Measurements from ENCODE around the gene DOK6. TPM values are rescaled to one million over a fixed set of nuclear protein-coding genes. Genes with fewer than 3 reads are reported as not detected.

Gene DOK6
- total and polyA plus RNA-seq, 2 experiments from 2014 or later, result 0.29 to 0.42 TPM

DNA sequence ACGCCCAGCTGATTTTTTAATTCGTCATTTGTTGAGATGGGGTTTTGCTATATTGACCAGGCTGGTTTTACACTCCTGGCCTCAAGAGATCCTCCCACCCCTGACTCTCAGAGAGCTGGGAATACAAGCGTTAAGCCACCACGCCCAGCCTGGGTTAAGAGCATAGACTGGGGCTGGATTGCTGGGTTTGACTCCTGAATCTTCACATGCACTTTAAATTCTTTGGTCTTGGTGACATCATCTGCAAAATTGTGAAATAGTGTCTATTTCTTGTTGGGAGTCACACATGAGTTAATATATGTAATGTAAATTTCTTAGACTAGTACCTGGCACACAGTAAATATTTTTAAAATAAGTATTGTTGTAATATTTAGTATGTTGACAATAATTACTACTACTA, 257.4 kb downstream of the DOK6 start:
- no peaks in the 10 kb centered on the region for H3K79me2 ChIP-seq (replicated peaks; ENCODE audit: insufficient read depth)
- TF ChIP-seq POLR2AphosphoS5 (IDR thresholded peaks at IDR 0.05; ENCODE audit: low read depth), result no peak
- TF ChIP-seq, protein P1, sequence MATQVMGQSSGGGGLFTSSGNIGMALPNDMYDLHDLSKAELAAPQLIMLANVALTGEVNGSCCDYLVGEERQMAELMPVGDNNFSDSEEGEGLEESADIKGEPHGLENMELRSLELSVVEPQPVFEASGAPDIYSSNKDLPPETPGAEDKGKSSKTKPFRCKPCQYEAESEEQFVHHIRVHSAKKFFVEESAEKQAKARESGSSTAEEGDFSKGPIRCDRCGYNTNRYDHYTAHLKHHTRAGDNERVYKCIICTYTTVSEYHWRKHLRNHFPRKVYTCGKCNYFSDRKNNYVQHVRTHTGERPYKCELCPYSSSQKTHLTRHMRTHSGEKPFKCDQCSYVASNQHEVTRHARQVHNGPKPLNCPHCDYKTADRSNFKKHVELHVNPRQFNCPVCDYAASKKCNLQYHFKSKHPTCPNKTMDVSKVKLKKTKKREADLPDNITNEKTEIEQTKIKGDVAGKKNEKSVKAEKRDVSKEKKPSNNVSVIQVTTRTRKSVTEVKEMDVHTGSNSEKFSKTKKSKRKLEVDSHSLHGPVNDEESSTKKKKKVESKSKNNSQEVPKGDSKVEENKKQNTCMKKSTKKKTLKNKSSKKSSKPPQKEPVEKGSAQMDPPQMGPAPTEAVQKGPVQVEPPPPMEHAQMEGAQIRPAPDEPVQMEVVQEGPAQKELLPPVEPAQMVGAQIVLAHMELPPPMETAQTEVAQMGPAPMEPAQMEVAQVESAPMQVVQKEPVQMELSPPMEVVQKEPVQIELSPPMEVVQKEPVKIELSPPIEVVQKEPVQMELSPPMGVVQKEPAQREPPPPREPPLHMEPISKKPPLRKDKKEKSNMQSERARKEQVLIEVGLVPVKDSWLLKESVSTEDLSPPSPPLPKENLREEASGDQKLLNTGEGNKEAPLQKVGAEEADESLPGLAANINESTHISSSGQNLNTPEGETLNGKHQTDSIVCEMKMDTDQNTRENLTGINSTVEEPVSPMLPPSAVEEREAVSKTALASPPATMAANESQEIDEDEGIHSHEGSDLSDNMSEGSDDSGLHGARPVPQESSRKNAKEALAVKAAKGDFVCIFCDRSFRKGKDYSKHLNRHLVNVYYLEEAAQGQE (IDR thresholded peaks at IDR 0.05; ENCODE audit: unreplicated experiment), result no peak
- TF ChIP-seq, protein P2, sequence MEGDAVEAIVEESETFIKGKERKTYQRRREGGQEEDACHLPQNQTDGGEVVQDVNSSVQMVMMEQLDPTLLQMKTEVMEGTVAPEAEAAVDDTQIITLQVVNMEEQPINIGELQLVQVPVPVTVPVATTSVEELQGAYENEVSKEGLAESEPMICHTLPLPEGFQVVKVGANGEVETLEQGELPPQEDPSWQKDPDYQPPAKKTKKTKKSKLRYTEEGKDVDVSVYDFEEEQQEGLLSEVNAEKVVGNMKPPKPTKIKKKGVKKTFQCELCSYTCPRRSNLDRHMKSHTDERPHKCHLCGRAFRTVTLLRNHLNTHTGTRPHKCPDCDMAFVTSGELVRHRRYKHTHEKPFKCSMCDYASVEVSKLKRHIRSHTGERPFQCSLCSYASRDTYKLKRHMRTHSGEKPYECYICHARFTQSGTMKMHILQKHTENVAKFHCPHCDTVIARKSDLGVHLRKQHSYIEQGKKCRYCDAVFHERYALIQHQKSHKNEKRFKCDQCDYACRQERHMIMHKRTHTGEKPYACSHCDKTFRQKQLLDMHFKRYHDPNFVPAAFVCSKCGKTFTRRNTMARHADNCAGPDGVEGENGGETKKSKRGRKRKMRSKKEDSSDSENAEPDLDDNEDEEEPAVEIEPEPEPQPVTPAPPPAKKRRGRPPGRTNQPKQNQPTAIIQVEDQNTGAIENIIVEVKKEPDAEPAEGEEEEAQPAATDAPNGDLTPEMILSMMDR (conservative IDR thresholded peaks at IDR 0.05; ENCODE audit: low read depth in 2 of 2), result no peak
- TF ChIP-seq ZNF331 (CRISPR knock-in tag; IDR thresholded peaks at IDR 0.05; ENCODE audit: low read depth), result no peak
- no peak for TF ChIP-seq ZNF114 (CRISPR knock-in tag; IDR thresholded peaks at IDR 0.05)
- no peak for TF ChIP-seq EZH2phosphoT487 (IDR thresholded peaks at IDR 0.05; ENCODE audit: unreplicated experiment)
- TF ChIP-seq, protein P3, sequence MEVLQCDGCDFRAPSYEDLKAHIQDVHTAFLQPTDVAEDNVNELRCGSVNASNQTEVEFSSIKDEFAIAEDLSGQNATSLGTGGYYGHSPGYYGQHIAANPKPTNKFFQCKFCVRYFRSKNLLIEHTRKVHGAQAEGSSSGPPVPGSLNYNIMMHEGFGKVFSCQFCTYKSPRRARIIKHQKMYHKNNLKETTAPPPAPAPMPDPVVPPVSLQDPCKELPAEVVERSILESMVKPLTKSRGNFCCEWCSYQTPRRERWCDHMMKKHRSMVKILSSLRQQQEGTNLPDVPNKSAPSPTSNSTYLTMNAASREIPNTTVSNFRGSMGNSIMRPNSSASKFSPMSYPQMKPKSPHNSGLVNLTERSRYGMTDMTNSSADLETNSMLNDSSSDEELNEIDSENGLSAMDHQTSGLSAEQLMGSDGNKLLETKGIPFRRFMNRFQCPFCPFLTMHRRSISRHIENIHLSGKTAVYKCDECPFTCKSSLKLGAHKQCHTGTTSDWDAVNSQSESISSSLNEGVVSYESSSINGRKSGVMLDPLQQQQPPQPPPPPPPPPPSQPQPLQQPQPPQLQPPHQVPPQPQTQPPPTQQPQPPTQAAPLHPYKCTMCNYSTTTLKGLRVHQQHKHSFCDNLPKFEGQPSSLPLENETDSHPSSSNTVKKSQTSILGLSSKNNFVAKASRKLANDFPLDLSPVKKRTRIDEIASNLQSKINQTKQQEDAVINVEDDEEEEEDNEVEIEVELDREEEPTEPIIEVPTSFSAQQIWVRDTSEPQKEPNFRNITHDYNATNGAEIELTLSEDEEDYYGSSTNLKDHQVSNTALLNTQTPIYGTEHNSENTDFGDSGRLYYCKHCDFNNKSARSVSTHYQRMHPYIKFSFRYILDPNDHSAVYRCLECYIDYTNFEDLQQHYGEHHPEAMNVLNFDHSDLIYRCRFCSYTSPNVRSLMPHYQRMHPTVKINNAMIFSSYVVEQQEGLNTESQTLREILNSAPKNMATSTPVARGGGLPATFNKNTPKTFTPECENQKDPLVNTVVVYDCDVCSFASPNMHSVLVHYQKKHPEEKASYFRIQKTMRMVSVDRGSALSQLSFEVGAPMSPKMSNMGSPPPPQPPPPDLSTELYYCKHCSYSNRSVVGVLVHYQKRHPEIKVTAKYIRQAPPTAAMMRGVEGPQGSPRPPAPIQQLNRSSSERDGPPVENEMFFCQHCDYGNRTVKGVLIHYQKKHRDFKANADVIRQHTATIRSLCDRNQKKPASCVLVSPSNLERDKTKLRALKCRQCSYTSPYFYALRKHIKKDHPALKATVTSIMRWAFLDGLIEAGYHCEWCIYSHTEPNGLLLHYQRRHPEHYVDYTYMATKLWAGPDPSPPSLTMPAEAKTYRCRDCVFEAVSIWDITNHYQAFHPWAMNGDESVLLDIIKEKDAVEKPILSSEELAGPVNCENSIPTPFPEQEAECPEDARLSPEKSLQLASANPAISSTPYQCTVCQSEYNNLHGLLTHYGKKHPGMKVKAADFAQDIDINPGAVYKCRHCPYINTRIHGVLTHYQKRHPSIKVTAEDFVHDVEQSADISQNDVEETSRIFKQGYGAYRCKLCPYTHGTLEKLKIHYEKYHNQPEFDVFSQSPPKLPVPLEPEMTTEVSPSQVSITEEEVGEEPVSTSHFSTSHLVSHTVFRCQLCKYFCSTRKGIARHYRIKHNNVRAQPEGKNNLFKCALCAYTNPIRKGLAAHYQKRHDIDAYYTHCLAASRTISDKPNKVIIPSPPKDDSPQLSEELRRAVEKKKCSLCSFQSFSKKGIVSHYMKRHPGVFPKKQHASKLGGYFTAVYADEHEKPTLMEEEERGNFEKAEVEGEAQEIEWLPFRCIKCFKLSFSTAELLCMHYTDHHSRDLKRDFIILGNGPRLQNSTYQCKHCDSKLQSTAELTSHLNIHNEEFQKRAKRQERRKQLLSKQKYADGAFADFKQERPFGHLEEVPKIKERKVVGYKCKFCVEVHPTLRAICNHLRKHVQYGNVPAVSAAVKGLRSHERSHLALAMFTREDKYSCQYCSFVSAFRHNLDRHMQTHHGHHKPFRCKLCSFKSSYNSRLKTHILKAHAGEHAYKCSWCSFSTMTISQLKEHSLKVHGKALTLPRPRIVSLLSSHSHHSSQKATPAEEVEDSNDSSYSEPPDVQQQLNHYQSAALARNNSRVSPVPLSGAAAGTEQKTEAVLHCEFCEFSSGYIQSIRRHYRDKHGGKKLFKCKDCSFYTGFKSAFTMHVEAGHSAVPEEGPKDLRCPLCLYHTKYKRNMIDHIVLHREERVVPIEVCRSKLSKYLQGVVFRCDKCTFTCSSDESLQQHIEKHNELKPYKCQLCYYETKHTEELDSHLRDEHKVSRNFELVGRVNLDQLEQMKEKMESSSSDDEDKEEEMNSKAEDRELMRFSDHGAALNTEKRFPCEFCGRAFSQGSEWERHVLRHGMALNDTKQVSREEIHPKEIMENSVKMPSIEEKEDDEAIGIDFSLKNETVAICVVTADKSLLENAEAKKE (CRISPR knock-in tag; IDR thresholded peaks at IDR 0.05), result no peak
- no peak for TF ChIP-seq STAT1 (IDR thresholded peaks at IDR 0.05; ENCODE audit: unreplicated experiment)
- no peak for TF ChIP-seq EZH2 (IDR thresholded peaks at IDR 0.05; ENCODE audit: low read depth, unreplicated experiment)
- no peak for TF ChIP-seq JUNB (IDR thresholded peaks at IDR 0.05; ENCODE audit: unreplicated experiment)
- no peak for TF ChIP-seq NANOG (IDR thresholded peaks at IDR 0.05; ENCODE audit: borderline replicate concordance)
- no peak for TF ChIP-seq CREB1 (CRISPR knock-in tag; IDR thresholded peaks at IDR 0.05; ENCODE audit: low read depth)
- TF ChIP-seq, protein P4, sequence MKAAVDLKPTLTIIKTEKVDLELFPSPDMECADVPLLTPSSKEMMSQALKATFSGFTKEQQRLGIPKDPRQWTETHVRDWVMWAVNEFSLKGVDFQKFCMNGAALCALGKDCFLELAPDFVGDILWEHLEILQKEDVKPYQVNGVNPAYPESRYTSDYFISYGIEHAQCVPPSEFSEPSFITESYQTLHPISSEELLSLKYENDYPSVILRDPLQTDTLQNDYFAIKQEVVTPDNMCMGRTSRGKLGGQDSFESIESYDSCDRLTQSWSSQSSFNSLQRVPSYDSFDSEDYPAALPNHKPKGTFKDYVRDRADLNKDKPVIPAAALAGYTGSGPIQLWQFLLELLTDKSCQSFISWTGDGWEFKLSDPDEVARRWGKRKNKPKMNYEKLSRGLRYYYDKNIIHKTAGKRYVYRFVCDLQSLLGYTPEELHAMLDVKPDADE (IDR thresholded peaks at IDR 0.05), result no peak
- Mint-ChIP-seq H3K4me3 (no peak overlapping the region), H3K4me1 (peaks cover 2% of the 10 kb centered on the region; the same call in 1 of the 3 replicates), H3K27ac (no peak overlapping the region), H3K27me3 (ENCODE audit: insufficient read depth, low read depth, poor library complexity) (no peaks in the 10 kb centered on the region), H3K36me3 (ENCODE audit: low read depth) (no peaks in the 10 kb centered on the region), H3K9me3 (no peaks in the 10 kb centered on the region)
- H3K9me2 ChIP-seq (ENCODE audit: insufficient read depth), result no peaks in the 10 kb centered on the region
- no peaks in the 10 kb centered on the region for H3K27me3 ChIP-seq (ENCODE audit: insufficient read depth)
- H3K4me3 ChIP-seq, result no peak overlapping the region
- H3K36me3 ChIP-seq (ENCODE audit: insufficient read depth), result no peaks in the 10 kb centered on the region
- no peak for ATAC-seq
- H3F3A ChIP-seq (replicated peaks; ENCODE audit: low read depth), result no peaks in the 10 kb centered on the region
- no peak overlapping the region for H2AFZ ChIP-seq
- H3K27ac ChIP-seq (ENCODE audit: low read depth), result no peak overlapping the region
- no peaks in the 10 kb centered on the region for H4K20me1 ChIP-seq (replicated peaks; ENCODE audit: insufficient read depth)
- no peak for DNase-seq (ENCODE audit: low spot score)
- H3K4me2 ChIP-seq, result no peak overlapping the region
- peaks cover 3% of the 10 kb centered on the region; the same call in 1 of the 2 replicates for H3K4me1 ChIP-seq (ENCODE audit: insufficient read depth)
